NCI-H510A (cell line): ENCODE results near the gene DLGAP4.

Source experiments
- DNase-seq: peaks from one replicate; lab custom pipeline; 2025; lab: John Stamatoyannopoulos, UW

Gene DLGAP4

DNA sequence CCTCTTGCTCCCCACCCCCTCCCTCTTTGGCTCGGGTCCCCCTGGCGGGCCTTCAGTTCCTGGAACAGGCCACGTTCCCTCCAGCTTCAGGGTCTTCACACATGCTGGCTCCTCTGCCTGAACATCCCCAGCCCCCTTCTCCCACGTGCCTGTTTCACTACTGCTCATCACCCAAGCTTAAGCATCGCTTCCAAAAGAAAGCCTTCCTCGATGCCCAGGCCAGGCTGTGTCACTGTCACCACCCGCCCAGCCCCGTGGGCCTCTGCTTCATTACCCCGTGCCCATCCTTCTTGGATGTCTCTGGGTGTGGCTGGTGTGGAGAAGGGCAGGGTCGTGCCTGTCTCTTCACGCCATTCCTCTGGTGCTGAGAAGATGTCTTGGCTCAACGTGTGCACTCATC, 2.8 kb downstream of the DLGAP4 start:
- DNase-seq = no peak

DNA sequence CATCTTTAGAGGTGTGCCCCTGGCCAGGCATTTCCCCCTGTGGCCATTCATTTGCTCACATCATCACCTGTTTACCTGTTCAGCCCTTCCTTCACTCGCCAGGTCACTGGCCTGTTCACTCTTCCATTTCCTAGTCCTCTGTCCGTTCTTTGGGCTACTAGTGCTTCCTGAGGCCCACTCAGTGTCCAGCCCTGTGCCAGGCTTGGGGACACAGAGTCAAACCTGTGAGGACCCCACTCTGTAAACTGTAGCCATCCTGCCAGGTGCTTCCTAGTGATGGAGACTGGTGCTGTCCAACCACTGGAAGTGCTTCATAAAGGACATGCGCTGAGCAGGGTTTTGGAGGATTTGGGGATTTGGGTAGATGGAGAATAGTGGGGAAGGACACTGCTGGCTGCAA, 3.5 kb downstream of the DLGAP4 start:
- no peak for DNase-seq

DNA sequence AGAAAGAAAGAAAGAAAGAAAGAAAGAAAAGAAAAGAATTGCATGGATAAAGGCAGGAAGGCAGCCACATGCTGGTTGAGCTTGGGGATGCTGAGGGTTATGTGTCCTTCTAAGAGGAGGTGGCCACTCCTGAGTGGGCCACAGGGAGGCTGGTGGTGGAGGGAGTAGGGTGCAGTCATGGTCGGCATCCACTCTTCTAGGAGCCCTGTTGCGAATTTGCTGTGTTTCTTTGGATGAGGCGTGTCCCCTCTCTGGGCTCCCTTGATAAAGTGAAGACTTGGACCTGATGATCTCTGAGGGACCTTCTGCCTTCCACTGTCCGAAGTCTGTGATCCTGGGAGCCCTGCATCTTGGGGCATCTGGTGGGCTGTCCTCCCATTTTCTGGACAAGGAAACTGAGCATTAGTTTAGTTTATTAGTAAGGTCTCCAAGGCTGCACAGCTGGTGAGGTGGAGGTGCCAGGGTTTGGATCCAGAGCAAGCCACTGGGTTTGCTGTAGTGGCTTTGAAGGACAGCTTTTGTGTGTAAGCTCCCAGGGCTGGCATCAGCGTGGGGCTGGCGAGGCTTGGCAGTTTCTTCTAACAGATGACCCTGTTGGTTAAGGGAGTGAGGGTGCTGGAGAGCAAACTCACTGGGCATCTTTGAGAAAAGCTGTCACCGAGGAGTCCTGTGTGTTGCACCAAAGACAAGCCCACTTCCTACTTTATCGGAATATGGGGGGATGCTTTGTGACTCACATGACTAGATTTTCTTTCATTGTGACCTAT, 4.3 kb downstream of the DLGAP4 start:
- DNase-seq = no peak

DNA sequence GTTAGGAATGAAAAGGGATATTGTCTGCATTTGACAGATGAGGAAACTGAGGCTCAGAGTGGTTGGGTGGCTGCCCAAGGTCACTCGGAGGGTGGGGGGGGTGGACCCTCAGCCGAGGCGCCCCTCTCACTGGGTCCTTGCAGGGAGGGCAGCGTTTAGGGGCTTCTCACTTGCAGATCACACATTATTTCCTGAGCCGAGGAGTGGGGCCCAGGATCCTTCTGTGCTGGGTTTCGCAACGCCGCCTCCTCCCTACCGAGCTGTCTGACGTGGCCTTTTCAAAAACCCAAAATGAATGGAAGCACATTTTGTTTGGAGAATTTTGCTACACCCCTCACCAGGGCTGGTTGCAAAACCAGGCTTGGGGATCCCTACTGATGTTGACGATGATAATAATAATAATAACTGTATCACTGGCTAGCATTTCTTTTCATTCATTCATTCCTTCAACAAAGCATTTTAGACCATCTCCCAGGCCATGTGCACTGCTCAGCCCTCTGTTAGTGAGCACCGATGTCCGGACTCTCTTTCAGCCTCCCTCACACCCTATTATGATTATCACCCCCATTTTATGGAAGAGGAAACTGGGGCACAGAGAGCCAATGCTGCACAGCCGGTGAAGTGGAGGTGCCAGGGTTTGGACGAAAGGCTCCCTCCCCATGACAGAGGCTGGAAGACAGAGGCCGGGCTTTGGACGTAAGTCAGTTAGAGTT, 5.2 kb downstream of the DLGAP4 start:
- no peak for DNase-seq

DNA sequence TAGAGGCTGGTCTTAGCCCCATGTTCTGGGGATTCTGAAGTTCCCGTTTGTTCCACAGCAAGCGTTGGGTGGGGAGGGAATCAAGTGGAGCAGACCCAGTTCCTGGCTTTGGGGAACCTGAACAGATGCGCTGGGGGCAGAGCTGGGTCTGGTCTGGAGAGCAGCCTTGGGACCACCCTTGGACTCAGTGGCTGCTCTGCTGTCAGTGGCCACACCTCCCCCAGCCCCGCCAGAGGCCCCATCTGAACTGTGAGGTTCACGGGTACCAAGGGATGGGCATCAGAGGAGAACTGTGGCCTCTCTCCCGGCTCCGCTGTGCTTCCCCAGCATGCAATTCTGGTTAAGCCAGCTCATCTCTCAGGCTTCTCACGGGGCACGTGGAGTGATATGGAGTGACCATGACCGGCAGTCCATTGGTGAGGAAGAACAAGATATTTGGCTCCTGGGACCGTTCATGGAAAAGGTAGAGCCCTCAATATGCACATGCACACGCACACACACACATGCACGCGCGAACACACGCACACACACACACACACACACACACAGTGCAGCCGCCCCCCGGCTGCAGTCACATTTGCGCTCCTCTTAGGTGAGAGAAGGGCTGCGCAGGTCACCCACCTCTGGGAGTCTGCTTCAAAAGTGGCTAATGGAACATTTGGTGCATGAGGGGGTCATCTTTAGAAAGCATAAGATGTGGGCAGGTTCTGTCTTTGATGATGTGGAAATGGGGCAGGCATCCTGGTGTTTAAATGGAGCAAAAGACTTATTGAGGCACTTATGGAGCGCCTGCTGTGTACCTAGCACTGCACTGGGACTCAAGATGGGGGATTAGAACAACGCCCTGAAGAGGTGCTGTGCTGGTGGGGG, 6.0 kb downstream of the DLGAP4 start:
- no peak for DNase-seq

DNA sequence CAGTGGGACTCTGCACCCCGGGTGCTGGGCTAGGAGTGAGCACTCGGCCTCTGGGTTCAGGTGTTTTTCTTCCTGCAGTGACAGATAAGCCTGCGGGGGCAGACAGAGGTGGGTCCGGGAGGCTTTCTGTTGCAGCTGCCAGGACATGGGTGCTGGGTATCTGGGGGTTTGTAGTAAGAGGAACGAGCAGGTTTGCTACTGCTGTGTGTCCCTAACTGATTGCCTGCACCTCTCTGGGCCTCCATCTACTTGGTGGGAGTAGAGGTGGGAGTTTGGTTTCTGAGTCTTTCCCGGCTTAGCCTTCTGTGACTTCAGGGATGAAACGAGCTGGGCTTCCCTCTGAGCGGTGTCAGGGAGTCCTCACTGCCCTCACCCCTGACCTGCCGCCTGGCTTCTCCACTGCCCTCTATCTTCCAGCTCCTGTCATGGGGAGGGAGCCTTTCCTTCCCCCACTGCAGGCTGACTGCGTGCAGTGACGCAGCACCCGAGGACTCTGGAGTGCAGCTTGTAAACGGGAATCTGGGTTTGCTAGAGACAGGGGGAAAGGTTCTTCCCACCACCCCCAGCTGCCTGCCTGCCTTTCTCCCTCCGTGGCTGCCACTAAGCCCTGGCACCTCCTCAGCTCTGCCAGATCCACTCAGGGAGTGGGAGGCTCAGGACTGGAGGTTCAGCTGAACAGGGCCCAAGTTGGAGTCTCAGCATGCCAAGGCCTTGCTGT, 6.7 kb downstream of the DLGAP4 start:
- no peak for DNase-seq

DNA sequence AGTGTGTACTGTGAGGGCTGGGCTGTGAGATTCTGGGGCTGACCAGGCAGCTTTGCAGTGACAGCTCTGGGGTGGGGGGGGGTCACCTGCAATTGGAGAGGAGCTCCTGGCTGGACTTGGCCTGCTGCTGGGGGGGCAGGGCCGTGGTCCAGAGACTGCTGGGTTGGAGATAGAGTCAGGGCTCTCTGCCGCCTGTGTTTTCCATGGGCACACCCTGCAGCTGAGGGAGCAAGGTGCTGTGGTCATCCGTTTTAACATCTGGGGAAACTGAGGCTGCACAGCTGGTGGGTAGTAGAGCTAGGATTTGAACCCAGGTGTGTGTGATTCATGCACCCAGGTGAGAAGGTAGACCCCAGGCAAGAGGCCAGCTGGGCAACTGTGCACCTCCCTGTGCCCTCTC, 7.3 kb downstream of the DLGAP4 start:
- no peak for DNase-seq

DNA sequence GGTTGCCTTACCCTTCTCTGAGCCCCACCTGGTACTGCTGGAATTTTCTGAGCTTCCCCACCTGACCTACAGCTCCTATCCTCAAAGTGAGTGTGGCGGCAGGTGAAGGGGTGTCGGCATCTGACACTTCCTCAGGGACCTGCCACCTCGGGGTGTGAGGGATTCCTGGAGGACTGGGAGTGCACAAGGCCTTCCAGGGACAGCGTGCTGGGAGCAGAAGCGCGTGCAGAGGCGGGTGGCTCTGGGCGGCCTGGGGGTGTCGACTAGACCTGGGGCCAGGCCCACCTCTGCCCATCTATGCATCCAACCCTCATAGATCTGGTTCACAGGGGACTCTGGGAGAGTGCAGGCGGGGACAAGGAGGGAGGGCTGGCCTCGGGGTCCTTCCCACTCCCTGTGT, 7.8 kb downstream of the DLGAP4 start:
- no peak for DNase-seq

DNA sequence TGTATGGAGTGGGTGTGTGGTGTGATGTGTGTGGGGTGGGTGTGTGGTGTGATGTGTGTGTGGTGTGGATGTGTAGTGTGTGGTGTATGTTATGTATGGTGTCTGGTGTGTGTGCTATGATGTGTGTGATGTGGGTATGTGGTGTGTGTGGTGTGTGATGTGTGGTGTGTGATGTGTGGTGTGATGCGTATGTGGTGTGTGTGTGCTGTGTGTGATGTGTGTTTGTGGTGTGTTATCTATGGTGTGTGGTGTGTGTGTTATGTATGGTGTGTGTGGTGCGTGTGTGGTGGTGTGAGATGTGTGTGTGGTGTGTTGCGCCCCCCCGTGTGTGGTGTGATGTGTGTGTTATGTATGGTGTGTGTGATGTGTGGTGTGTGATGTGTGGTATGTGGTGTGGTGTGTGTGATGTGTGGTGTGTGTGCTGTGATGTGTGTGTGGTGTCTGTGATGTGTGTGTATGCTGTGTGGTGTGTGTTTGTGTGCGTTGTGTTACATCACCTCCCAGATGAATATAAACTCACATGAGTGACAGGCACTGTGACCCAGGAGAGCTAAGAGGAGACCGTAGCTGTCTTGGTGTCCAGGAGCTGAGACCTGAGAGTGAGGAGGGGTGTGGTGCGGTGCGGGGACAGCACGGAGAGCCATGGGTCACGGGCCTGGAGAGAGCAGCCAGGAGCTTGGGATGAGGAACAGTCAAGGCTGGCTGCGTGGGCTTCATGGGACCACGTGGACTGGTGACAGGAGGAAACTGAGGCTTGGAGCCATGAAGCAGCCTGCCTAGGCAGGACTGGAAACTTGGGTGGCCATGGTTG, 8.8 kb downstream of the DLGAP4 start:
- no peak for DNase-seq

DNA sequence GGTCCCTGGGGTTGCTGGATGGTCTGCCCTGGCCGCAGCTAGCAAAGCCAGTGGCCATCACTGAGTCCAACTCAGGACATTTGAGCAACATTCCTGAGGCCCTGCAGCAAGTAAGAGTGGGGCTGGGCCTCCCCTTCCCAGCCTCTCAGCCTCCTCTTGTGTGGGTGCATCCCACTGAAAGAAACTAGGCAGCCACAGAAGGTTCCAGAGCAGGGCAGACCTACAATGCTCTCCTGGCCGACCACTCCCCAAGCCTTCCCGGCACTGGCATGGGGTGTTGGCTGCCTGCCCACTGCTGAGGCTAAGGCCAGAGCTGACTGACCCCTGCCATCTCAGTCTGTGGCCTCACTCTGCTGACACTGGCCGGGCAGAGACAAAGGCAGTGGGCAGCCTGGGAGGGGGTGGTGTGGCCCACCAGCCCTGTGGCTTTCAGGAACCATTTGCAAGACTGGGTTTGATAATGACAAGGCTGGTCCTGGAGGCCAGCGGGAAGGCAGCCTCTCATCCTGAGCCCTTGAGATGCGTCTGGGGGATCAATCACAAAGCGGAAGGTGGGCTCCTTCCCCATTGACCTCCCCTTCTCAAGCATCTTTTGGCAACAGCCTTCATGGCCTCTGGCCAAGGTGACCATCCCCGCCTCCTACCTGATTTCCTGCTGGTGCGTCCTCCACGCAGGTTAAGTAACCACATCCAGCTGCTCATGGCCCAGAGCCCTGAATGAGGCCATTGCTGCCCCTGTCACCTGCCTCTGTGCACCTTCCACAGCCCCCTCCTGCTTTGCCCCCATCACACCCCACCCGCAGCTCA, 9.6 kb downstream of the DLGAP4 start:
- DNase-seq = no peak

DNA sequence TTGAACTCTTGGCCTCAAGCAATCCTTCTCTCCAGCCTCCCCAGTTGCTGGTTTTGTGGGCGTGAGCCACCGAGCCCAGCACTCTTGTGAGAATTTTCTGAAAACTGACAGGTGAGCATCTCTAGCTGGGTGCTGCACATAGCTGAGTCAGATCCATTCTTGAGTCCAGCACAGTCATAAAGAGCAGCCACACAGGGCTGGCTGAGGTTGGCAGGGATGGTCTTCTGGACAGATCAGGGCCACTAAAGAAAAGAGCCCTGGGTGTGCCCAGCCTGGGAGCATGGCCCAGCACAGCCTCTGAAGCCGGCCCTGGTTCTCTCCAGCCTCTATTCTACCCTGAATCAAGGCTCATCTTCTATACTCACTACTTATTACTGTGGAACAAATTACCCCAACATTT, 11.5 kb downstream of the DLGAP4 start:
- DNase-seq = no peak

DNA sequence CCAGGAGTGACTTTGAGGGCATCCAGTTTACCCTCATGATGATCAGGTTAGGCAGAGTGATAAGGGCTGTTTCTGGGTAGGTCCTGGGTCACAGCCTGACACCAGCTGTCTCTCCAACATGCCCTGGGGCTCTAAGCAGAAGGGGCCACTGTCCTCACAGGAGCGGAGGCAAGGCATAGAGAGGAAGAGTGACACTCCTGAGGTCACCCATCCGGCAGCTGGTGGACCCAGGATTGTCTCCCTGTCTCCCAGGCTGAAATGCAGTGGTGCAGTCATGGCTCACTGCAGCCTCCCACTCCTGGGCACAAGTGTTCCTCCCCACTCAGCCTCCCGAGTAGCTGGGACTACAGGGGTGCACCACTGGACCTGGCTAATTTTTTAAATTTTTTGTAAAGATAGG, 12.0 kb downstream of the DLGAP4 start:
- no peak for DNase-seq

DNA sequence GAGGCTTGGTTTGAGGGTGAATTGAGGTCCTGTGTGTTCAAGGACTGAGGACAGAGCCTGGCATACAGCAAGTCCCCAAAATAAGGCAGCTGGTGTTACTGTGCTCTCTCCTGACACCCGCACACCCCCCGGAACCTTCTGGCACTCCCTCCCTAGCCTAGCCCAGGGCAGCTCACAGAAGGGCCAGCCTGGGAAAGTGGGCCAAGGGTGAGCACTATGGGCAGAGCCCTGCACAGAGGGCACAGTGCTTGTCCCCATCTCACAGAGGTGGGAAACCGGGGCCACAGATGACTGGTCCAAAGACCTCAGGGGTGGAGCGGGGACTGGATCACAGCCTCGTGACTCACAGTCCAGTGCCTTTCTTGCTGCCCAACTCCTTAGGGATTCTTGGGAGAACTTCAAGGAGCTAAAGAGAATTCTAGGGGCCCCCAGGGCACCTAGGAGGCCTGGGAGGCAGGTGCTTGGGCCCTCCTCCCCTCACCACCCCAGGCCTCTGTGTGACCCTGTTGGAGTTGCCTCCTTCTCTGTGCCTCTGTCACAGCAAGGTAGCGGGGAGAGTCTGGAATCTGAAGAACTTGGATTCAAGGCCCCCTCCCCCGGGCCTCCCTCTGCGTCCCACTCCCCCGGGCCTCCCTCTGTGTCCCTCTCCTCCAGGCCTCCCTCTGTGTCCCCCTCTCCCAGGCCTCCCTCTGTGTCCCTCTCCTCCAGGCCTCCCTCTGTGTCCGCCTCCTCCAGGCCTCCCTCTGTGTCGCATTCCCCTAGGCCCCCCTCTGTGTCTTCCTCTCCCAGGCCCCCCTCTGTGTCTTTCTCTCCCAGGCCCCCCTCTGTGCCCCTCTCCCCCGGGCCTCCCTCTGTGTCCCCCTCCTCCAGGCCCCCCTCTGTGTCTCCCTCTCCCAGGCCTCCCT, 13.5 kb downstream of the DLGAP4 start:
- no peak for DNase-seq

DNA sequence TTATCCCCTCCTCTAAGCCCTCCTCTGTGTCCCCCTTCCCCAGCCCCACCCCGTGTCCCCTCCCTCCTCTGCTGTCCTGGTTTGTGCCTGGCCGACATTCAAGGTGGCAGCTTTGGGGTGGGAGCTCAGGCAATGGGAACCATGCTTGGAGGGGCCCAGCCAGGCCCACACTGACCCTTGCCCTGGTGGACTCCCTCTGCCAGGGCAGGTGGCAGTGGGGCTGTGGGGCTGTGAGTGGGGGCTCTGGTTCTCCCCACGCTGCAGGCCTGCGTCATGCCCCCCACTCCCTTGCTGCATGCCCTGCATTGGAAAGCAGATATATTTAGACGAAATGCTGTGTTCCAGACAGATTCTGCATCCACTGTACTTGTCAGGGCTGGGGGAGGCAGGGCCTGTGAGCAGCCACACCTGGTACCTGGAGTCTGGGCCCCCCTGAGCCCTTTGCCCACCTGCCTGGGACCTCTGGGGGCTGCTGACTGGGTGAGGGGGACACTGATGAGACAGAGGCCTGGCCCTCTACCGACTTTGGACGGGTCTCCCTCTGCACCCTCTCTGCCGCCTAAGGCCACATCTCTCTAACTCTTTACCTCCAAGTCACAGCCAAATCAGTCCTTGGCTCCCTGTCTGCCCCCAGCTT, 14.2 kb downstream of the DLGAP4 start:
- DNase-seq = no peak

DNA sequence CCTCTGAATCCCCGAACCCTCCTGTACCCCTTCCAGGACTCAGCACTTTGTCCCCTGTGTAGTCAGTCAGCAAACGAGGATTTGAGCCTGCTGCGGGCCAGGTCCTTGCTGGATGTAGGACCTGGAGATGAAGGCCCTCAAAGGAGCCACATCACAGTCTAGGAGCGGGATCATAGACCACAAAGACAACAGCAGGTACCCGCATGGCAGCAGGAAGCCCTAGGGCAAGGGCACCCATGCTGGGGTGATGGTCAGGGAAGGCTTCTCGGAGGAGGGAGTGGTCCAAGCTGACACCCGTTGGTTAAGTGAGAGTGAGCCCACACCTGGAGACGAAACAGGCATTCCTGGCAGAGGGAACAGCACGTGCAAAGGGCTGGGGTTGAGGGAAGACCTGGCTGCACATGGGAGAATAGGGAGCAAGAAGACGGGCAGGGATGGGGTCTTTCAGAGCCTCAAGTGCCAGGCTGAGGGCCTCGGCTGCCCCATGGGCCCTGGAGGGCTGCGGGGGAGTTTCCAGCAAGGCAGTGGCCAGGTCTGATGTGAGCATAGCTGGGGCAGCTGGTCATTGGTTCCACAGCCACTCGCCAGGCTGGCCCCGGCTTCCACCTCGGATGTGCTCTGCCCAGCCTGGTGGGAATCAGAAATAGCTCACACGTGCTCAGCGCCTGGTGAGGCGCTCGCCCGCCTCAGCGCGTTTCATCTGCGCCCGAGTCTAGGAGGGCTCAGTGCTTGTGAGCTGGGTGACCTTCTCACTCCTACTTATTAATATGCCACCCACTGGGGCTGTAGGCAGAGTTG, 15.0 kb downstream of the DLGAP4 start:
- no peak for DNase-seq

DNA sequence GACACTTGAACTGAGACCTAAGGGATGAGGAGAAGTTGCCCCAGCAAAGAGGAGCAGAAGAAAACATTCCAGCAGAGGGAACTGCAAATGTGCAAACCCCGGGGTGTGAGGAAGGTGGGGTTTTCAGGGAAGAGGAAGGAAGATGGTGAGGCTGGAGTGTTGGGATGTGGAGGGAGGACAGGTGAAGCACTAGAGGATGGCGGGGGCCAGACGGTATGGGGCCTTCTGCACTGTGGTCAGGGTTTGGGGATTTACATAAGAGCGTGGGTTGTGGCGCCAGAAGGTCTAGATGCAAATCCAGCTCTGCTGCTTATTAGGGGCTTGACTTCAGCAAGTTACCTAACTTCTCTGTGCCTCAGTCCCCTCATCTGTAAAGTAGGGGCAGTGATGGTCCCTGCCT, 16.0 kb downstream of the DLGAP4 start:
- DNase-seq = no peak

DNA sequence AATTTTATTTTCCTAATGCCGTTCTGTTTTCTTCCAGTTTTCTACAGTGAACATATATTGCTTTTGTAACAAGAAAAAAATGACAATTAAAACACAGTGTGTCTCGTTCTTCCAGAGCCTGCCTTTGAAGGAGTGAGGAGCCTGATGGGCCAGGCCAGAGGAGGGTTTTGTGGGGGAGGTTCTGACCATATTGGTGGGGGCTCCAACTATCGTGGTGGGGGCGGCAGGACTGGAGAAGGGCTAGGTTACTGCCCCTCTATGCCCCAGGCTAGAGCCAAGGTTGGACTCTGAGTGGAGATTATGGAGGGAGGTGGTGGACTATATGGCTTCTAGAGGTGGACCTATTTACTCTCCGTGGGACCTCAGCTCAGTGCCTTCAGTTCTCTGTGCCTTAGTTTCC, 24.0 kb downstream of the DLGAP4 start:
- no peak for DNase-seq

DNA sequence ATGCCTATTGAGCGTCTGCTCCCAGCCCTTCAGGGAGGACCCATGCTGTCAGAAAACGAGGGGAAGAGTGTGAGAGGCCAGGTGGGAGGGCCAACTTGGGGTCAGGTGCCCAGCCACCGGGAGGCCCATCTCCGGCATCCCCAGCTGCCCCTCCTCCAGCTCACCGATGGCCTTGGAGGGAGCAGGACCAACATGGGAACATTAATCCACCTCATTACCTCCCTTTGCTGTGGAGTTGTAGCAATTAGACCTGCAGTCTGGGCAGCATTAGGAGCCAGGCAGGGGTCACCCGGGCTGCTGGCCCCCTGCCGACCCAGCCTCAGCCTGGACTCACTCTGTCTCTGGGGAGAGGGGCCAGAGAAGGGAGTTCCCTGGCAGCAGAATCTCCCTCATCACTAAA, 25.1 kb downstream of the DLGAP4 start:
- DNase-seq = no peak
